MV-4-11 (cell line): ENCODE results near the gene RBP5.

ENCODE experiments used
- DNase-seq: peaks from one replicate; lab custom pipeline; 2025; lab: John Stamatoyannopoulos, UW

The RBP5 gene

DNA sequence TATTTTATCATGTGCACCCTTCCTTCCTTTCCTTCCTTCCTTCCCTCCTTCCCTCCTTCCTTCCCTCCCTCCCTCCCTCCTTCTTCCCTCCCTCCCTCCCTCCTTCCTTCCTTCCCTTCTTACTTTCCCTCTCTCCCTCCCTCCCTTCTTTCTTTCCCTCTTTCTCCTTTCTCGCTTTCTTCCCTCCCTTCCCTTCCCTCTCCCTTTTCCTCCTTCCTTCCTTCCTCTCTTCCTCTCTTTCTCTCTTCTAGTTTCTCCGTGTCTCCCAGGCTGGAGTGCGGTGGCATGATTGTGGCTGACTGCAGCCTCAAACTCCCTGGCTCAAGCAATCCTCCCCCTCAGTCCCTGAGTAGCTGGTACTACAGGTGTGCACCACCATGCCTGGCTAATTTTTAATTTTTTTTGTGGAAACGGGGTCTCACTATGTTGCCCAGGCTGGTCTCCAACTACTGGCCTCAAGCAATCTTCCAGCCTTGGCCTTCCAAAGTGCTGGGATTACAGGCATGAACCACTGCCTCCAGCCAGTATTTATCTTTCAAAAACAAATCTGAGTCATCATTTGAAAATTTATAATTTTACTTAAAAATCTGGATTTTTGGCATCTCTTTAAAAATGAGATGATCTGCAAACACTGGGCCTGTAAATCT lies 27.5 kb downstream of the RBP5 start:
- DNase-seq: no peak

DNA sequence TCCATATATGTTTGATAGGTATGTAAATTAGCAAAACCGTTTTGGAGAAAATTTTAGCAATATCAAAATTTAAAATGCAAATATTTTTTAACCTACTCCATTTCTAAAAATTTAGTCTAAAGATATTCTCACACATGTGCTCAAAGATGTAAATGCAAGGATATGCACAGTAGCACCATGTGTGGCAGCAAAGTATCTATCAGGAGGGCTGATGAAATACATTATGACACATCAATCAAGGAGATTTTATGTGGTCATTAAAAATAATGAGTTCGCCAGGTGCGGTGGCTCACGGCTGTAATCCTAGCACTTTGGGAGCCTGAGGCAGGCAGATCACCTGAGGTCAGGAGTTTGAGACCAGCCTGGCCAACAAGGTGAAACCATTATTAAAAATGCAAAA lies 28.4 kb downstream of the RBP5 start:
- no peak for DNase-seq

DNA sequence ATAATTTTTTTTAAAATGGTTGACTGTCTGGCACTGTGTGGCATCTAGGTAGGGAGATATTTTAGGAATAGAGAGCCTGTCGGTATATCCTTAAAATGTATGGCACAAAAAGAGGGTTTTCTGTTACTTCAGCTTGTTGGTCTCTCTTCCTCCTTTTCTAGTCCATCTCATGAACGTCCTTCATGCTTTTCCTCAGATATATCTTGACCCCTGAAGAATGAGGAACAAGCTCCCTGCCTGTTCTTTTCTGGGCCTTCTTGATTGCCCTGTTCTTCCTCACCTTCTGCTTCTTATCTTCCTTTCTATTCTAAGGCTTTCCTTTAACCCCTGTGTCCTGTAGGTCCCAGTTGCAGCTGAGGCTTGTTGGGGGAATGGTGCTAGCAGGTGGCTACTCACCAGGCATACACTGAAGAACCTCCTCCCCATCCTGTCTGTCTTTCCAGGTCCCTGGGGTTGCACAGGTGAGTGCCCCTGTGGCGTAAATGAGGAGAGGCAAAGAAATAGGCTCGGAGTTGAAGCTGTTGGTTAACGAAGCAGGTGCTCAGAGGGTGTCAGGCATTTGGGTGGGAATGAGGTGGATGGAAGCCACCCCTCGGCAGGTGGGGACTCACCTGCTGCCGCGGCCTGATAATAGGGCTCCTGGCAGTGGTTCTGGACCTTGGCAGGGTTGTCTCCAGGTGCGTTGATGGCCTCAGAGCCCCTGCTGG lies 29.2 kb downstream of the RBP5 start:
- peak; percentile 81 for DNase-seq

DNA sequence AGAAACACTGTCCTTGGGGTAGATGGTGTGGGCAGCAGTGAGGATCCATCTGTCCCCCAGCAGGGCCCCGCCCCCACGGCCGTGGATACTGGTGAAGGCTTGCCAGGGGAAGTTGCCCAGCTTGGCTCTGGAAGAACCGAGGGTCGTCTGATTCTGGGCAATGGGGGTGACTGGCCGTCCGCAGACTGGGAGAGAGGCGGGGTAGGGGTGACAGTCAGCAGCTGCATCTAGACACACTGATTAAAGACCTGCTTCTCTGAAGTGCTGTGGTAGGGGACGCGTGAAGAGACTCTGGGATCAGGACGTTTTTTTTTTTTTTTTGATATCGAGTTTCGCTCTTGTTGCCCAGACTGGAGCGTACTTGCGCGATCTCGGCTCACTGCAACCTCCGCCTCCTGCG lies 31.7 kb downstream of the RBP5 start:
- no peak for DNase-seq

DNA sequence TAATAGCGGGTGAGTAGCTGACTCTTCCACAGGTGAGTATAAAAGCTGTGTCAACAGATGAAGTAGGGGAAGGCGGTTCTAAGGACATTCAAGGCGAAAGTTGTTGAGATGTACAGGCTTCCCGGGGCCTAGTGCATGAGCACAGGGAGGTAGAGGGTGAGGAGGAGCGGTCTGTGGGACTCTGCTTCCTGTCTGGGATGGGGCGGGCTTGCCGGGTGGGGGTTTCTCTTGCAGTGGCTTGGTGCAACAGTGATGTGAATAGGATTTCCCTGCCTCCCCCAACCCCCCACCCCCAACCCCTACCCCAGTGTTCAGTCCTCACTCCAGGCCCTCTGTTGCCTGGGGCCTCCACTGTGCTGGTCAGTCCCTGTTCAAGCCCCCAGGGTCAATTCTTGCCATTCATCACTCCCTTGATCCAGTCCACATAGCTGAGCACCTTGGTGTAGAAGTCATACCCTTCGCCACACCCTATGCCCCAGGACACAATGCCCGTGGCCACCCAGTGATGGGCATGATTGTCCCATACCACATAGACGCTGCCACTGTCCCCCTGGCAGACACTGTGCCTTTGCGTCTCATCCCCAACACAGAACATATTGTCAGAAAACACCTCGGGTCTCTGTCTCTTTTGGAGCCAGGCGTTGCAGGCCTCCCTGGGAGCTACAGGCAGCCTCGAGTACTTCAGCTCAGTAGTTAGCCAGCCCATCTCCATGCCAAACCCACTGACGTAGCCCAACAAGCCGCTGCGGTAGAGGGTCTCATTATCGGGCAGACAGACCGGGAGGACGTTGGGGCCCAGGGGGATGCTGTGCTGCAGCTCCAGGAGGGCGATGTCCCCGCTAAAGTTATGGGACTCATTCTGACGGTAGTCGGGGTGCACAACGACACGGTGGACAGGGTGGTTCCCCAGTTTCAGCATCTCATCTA lies 32.4 kb downstream of the RBP5 start:
- no peak for DNase-seq

DNA sequence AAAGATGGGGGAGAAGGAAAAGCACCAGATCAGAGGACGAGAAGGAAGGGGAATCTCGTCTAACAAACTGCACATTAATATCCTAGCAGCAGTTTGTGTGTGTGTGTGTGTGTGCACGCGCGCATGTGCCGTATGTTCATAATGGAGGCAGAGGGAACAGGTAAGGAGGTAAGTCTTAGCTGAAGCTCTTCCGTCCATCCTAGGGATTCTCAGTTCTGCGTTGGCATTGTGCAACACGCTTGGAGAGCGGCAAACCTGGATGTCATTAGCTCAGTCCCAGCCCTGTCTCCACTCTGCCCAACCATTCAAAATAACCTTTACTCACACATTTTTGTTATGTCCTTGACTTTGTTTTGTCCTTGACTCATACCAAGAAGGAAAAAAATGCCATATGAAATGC lies 34.8 kb downstream of the RBP5 start:
- no peak for DNase-seq

DNA sequence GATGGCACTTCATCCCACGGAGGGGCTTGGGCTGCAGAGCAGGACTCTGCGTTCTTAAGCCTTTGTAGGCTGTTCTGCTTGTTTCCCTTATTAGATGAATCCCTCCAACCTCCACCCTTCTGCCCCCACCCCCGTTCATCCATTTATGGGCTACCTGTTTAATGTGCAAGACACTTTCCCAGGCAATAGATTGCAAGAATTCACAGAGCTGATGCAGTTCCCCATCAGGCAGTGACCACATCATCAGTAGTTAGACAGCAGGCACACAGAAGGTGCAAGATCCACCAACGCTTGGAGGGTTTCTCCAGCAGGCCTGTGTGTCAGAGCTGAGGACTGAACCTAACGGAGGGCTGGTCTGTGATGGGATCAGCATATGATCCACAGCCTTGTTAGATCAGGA lies 35.2 kb downstream of the RBP5 start:
- DNase-seq: no peak

DNA sequence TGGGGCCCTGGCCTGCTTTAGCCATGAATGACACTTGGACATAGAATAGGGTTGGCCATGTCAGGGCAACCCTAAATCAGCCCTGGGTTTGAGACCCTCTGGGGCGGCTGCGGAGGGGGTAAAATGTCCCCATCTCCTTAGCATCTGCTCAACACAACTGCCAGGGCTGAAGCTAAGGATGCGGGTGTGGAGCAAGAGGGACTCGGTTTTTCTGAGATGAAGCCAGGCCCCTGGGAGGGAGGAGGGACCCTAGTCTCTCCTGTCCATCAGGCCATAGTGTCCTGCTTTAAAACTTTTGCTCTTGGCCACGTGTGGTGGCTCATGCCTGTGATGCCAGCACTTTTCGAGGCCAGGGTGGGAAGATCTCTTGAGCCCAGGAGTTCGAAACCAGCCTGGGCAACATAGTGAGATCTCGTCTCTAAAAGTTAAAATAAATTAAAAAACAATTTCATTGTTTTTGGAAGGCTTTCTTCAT lies 35.7 kb downstream of the RBP5 start:
- DNase-seq: no peak

DNA sequence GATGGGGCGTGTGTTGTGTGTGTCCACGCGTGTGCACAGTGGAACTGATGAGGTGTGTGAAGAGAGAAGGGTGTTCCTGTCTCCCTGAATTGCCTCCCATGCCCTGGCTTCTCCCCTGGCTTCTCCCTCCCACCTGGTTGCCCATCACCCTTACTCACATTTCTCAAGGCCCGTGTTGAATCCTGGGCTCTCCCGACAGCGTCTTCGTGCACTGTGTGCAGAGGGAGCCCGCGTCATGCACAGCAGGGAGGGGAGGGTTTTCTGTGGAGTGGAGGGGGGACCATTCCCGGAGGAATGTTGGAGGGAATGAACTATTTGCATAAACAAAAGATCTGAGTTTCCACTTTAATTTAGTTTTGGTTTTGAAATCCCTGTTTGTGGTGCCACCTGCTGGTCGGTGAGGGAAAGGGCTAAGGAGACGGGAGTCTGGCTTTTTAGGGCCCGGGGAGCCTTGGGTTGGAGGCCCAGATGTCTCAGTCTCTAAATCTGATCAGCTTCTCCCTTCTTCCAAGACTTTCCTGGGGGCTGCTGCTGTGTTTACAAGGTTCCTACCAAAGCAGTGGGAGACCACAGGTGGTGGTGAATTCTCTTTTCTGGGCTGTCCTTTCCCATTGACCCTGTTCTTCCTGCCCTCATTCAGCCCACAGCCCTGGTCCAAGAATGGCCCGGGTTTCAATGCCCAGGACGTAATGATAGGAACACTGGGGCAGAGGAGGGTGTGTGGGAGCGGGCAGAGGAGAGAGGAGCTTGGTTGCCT lies 36.3 kb downstream of the RBP5 start, which contains the start of gene C1R:
TSS of gene C1R (minus strand) at position 217 of the 757 bp plus-strand sequence. CDS start at position 160, 57 bp downstream.
- DNase-seq: peak; percentile 16

DNA sequence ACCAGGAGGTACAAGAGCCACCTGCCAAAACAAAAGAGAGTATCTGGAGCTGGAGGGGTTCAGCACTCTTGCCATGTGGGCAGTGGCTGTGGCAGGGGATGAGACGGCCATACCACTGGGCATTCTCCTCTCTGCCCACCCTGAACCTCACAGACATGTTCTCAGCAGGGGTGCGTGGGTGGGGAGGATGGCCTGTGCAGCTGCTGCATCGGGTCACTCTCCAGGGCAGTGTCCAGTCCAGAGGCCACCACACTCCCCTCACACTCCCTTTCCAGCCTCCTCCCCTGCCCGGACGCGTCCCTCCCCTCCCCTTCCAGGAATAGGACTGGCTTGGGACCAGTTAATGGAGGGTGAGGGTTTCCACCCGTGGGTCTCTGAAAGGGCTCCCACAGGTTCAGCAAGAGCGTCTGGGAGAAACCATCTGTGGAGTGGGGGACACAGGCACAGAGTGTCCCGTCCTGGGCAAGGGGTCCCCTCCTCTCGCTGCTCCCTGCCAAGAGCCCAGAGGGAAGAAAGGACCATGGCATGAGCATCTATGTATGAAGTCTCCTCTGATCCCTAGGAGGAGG lies 36.9 kb downstream of the RBP5 start:
- no peak for DNase-seq

DNA sequence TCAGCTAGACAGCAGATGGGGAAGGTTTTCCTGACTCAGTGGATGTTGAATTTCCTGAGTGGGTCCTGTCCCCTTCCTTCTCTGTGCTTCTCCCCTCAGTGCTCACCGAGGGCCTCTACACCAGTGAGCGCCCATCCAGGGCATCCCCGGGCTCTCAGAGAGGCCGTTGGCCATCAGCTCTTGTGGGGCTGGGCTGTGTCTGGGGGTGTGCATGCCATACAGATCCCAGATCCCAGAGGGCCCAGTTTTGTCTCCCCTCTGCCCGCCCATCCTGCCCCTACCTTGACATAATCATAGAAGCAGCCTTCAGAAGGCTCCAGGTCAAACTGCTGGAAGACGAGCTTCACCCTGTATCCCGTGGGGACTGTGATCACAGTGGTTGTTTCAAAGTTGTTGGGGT lies 37.5 kb downstream of the RBP5 start:
- DNase-seq: no peak

DNA sequence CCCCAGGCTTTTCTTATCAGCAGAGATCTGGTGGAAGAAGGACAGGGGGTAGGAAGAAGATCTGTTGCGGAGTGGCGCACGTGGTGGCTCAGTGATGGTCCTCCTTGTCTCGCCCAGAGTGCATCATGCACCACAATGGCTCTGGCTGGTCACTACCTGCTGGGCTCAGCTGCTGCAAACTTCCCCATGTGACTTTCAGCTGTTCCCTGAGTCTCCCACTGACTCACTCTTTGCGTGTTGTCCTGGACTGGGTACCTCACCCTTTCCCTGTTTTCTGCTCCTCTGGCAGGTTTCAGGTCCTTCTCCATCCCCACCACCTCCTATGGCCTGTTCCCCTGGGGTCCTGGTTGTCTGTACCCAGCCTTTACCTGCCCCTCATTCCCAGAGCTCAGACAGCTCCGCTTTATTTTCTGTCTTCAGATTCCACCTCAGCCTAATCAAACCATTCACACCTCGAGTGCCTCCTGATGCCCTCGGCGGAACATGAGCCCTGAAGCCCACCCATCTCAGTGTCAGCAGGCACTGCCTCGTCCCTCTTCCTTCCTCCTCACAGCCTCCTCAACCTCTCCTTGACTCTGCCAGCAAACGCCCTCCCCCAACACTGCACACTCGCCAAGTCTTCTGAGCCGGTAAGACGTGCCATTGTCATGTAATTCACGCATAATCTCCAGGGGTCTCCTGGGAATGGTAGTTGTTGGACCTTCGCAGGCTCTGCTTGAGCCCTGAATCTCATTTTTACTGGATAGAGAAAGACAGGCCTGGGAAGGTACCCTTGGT lies 38.3 kb downstream of the RBP5 start:
- no peak for DNase-seq

DNA sequence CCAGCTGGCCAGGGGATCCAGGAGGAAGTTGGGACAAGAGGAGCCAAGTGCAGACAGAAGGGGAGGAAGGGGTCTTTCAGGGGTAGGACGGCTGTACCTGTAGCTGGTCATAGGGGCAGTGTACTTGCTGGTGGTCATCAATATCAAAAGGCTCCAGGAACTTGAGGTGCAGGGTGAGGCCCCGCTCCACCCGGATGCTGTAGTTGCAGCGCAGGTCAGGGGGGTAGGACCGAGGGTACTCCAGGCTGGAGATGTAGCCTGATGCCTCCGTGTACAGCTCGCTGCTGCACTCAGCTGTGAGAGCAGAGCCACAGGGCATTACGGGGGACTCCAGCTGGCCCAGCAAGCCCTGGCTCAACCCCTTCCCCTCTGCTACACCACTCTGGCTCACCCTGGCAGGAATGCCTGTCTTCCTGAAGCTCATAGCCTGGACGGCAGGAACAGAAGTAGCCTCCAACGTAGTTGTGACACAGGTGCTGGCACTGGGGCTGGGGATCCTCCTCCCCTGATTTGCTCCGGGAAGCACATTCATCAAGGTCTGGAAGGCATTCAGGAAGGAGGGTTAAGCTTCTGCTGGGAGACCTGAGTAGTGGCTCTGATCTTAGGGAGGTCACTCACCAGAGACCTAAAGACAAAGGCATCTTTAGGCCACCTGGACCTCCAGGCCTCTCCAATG lies 39.4 kb downstream of the RBP5 start:
- DNase-seq: no peak

DNA sequence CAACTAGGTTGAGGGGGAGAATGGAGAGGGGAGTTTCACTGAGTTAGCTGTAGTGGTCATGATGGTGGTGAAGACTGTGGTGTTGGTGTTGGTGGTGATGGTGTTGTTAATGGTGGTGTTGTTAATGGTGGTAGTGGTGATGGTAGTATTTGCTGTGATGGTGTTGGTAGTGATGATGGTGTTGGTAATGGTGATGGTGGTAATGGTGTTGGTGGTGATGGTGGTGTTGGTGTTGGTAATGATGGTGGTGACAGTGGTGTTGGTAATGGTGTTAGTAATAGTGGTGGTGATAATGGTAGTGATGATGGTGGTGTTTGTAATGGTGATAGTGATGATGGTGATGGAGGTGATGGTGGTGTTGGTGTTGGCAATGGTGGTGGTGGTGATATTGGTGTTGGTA lies 45.6 kb downstream of the RBP5 start:
- no peak for DNase-seq

DNA sequence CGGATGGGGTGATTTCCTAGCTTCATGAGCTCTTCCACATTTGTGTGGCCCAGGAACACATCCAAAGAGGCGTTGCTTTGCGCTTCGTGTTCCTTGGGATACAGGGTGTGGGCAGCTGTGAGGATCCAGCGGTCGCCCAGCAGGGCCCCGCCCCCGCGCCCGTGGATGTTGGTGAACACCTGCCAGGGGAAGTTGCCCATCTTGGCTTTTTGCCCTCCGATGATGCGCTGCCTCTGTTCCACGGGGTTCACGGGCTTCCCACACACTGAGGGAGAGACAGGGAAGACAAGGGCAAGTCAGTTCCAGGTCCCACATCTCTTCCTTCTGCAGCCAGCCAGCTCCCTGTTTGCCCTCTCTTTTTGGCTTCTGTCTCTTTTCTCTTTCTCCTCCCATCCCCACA lies 47.7 kb downstream of the RBP5 start:
- DNase-seq: no peak

DNA sequence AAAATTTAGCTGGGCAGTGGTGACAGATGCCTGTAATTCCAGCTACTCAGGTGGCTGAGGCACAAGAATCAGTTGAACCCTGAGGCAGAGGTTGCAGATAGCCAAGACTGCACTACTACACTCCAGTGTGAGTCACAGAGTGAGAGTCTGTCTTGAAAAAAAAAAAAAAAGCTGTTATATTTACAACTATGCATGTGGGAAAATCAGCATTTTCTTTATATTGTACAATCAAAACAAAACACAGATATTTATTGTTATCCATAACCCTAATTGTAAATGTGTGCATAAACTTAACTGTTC lies 48.9 kb downstream of the RBP5 start:
- no peak for DNase-seq

DNA sequence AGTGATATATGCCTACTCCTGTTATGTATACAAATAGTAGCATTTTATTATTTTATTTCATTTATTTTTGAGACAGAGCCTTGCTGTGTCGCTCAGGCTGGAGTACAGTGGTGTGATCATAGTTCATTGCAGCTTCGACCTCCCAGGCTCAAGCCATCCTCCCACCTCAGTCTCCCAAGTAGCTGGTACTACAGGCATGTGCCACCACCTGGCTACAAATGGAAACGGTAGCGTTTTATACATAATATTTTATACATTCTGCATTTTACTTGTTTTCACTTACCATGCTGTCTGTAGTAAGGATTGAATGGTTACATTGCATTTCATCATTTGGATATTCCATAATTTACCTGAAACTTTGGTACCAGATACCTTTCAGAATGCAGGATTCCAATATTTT lies 50.5 kb downstream of the RBP5 start:
- DNase-seq: no peak

DNA sequence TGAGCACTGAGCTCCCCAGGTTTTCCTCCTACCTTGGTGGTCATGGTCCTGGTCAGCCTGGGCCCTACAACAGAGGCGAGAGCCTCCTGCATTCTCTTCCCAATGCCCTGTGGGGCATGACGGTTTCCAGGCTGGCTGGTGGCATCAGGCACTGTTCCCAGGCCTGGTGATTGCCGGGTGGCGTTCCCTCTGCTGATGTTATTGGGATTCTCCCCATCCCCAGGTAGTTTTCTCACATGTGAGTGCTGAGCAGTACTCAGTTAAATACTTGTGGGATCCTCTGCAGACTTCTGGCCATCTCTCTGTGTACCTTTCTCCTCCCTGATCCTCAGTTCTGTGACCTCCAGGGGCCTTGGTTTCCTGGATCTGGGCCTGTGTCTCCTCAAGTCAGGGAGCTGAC lies 52.2 kb downstream of the RBP5 start:
- no peak for DNase-seq

DNA sequence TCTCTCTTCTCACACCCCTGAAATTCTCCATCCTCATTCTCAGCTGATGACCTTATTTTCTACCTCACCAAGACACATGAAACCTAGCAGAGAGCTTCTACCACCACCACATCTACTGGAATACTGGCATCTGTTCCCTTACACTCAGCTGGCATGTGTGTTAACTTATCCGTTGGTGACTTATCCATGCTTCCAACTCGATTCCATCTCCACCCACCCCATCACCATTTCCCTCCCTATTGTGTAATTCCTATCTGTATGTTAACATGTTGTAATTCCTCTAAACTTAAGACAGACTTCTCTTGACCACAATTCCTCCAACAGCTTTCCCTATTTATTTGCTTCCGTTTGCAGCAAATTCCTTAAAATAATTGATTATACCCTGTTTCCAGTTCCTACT lies 52.8 kb downstream of the RBP5 start:
- no peak for DNase-seq

DNA sequence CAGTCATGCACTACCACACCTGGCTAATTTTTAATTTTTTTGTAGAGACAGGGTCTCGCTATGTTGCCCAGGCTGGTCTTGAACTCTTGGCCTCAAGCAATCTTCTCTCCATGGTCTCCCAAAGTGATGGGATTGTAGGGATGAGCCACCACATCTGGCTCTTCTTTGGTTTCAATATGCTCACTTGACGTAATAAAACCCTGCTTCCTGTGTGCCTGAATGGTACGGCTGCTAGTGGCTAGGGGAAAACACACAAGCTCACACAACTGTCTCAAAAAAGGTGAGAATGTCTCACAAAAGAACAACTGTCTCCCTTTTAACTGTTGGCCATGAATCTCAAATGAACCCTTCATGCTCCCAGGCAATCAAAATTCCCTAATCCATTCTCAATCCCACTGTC lies 53.2 kb downstream of the RBP5 start:
- no peak for DNase-seq
